HL-60/S4 (cell line): Measurements from ENCODE around the gene CENPB.

ENCODE experiments used
- in situ Hi-C: fragments of 300-500 bp; cut with MboI; formaldehyde crosslinking; loops from 2 replicates; pipeline ENCODE4 v1.14.3; 2022; ENCODE audit warnings: low sequenced_read_pairs

Gene CENPB

DNA sequence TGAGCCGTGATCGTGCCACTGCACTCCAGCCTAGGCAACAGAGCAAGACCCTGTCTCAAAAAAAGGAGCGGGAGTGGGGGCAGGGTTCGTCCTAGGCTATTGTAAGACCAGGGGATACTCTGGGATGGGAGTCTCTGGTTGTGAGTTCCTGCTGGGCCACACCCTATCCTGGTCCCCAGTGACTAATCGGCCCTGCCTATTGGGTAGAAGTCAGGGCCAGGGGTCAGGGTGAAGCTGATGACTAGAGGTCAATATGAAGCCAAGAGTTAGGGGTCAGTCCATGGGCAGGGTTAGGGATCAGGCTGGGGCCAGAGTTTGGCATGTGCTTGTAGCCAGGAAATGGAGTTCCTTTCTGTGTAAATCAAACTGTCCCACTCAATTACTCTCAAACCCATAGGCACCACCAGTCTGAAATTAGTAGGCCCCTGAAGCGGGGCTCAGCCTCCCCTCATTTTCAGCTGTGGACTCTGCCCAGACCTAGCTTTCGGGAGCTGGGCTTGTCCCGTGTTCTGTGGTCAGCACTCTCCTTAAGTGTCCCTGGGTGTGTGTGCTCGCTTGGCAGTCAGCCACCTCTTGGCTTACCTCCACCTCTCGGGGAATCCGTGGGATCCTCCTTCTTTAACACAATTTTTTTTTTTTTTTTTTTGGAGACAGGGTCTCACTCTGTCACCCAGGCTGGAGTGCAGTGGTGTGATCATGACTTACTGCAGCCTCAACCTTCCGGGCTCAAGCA lies 52.3 kb downstream of the CENPB start:
- in situ Hi-C loops: no loop called here
